Measurements from ENCODE around the gene BRME1.

DNA sequence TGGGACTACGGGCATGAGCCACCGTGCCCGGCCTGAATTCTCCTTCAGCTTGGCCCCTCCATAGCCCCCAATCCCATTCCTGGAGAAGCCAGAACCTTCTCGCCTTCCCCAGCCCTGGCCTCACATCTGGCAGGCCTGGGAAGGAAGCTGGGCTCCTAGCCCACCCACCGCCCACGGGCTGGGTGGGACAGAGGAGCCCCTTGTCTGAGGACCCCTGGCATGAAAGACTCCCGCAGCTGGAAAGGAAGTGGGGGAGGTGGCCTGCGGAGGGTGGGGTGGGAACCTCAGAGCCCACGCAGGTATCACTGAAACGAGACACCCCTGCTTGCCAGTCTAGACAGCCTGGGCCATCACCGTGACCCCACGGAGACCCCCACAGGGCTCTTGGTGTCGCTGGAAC is 36.6 kb downstream of the BRME1 start:
- TF ChIP-seq, protein P1, sequence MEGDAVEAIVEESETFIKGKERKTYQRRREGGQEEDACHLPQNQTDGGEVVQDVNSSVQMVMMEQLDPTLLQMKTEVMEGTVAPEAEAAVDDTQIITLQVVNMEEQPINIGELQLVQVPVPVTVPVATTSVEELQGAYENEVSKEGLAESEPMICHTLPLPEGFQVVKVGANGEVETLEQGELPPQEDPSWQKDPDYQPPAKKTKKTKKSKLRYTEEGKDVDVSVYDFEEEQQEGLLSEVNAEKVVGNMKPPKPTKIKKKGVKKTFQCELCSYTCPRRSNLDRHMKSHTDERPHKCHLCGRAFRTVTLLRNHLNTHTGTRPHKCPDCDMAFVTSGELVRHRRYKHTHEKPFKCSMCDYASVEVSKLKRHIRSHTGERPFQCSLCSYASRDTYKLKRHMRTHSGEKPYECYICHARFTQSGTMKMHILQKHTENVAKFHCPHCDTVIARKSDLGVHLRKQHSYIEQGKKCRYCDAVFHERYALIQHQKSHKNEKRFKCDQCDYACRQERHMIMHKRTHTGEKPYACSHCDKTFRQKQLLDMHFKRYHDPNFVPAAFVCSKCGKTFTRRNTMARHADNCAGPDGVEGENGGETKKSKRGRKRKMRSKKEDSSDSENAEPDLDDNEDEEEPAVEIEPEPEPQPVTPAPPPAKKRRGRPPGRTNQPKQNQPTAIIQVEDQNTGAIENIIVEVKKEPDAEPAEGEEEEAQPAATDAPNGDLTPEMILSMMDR (IDR thresholded peaks at IDR 0.05; ENCODE audit: poor library complexity): no peak
- TF ChIP-seq EZH2 (IDR thresholded peaks at IDR 0.05; ENCODE audit: borderline replicate concordance): no peak
